ENCODE data around the gene HK1.

- no peak for TF ChIP-seq CTCF (IDR thresholded peaks at IDR 0.05)
- no peak for TF ChIP-seq POLR2A (IDR thresholded peaks at IDR 0.05)
- no peak for TF ChIP-seq EP300 (IDR thresholded peaks at IDR 0.05)
Observed at GRCh38 chr10:69389827-69390490, 111.7 kb downstream of the HK1 start.

All from tibial nerve (tissue), 4 donors.